Tibial artery (tissue), 4 donors: ENCODE results near the gene CACNA1D.

Source experiments
- DNase-seq, 2 donors: peaks; one replicate each; pipeline ENCODE4 v3.0.0-alpha.2; 2019
- H3K27ac ChIP-seq, 2 donors: fragments of 200-600 bp; sonication (generic) in 1 of 2; 1 replicate in 1 of 2; 2 replicates in 1 of 2; pipeline ENCODE4 v1.5.1; 2018 to 2019; ENCODE audit warnings: mild to moderate bottlenecking in 1 of 2
- H3K27me3 ChIP-seq, 2 donors: fragments of 200-600 bp; sonication (generic) in 1 of 2; one replicate each; pipeline versions ENCODE4 v1.5.1 to v1.6.0; 2016 to 2019
- H3K36me3 ChIP-seq, 3 donors: fragments of 200-600 bp; sonication (generic) in 2 of 3; one replicate each; pipeline ENCODE4 v1.5.1; 2016 to 2019; ENCODE audit warnings: mild to moderate bottlenecking in 2 of 3
- H3K4me1 ChIP-seq, 4 donors: fragments of 200-600 bp; sonication (generic) in 2 of 4; 1 replicate in 3 of 4; 2 replicates in 1 of 4; pipeline ENCODE4 v1.5.1; 2016 to 2019
- H3K4me3 ChIP-seq, 2 donors: fragments of 200-600 bp; sonication (generic) in 1 of 2; 1 replicate in 1 of 2; 2 replicates in 1 of 2; pipeline ENCODE4 v1.5.1; 2018 to 2019; ENCODE audit warnings: mild to moderate bottlenecking in 2 of 2
- H3K9me3 ChIP-seq, 3 donors: fragments of 200-600 bp; sonication (generic) in 1 of 3; one replicate each; pipeline ENCODE4 v1.5.1; 2016 to 2019
- CTCF ChIP-seq, 2 experiments: fragments of 200-600 bp in 1 of 2; fragments of 450-650 bp in 1 of 2; IDR thresholded peaks; one replicate each; pipeline ENCODE4 v1.5.1; 2017 to 2019; ENCODE audit warnings: antibody characterized with exemption in 2 of 2, mild to moderate bottlenecking in 1 of 2, moderate library complexity in 1 of 2
- intact Hi-C: fragments of 100-400 bp; cut with DNase I; formaldehyde crosslinking; loops from one replicate; pipeline ENCODE4 v1.15.0; 2023; ENCODE audit warnings: low total_unique reads

CACNA1D gene

GRCh38 chr3:53715815-53716483 is 221.5 kb downstream of the CACNA1D start:
- no peaks in the 10 kb centered on the region for H3K9me3 ChIP-seq
- H3K27ac ChIP-seq = no peak overlapping the region
- H3K4me1 ChIP-seq = no peaks in the 10 kb centered on the region
- DNase-seq = no peak
- H3K27me3 ChIP-seq = no peaks in the 10 kb centered on the region
- H3K36me3 ChIP-seq = no peaks in the 10 kb centered on the region
- no peak for TF ChIP-seq CTCF (IDR thresholded peaks at IDR 0.05)
- H3K4me3 ChIP-seq = no peak overlapping the region
- intact Hi-C loops = no loop called here

GRCh38 chr3:53716998-53717397 is 222.6 kb downstream of the CACNA1D start:
- no peak for DNase-seq
- H3K27ac ChIP-seq = no peak overlapping the region
- TF ChIP-seq CTCF (IDR thresholded peaks at IDR 0.05) = no peak
- H3K36me3 ChIP-seq = no peaks in the 10 kb centered on the region
- intact Hi-C loops = no loop called here
- H3K27me3 ChIP-seq = no peaks in the 10 kb centered on the region
- H3K9me3 ChIP-seq = no peaks in the 10 kb centered on the region
- no peaks in the 10 kb centered on the region for H3K4me1 ChIP-seq
- H3K4me3 ChIP-seq = no peak overlapping the region

- H3K4me3 ChIP-seq = no peak overlapping the region
- no peak for TF ChIP-seq CTCF (IDR thresholded peaks at IDR 0.05)
- DNase-seq = no peak
- no peaks in the 10 kb centered on the region for H3K36me3 ChIP-seq
- intact Hi-C loops = no loop called here
- no peaks in the 10 kb centered on the region for H3K27me3 ChIP-seq
- H3K9me3 ChIP-seq = no peaks in the 10 kb centered on the region
- H3K27ac ChIP-seq = no peak overlapping the region
- H3K4me1 ChIP-seq = no peaks in the 10 kb centered on the region
These were observed 224.1 kb downstream of the CACNA1D start for GRCh38 chr3:53718462-53718861.

- no peak for DNase-seq
- Histone ChIP-seq H3K4me1 (no peaks in the 10 kb centered on the region), H3K9me3 (no peaks in the 10 kb centered on the region), H3K4me3 (no peak overlapping the region), H3K27me3 (peaks cover 0 to 2% of the 10 kb centered on the region in 2 donors), H3K27ac (no peak overlapping the region), H3K36me3 (no peaks in the 10 kb centered on the region)
- TF ChIP-seq CTCF (IDR thresholded peaks at IDR 0.05) = no peak
- intact Hi-C loops = no loop called here
These were observed 225.4 kb downstream of the CACNA1D start for GRCh38 chr3:53719796-53720195.

GRCh38 chr3:53721187-53722119 is 227.0 kb downstream of the CACNA1D start:
- no peak overlapping the region for H3K4me3 ChIP-seq
- no peak for TF ChIP-seq CTCF (IDR thresholded peaks at IDR 0.05)
- H3K27me3 ChIP-seq = peaks cover 0 to 12% of the 10 kb centered on the region in 2 donors
- H3K36me3 ChIP-seq = no peaks in the 10 kb centered on the region
- no peaks in the 10 kb centered on the region for H3K9me3 ChIP-seq
- intact Hi-C loops = no loop called here
- DNase-seq = no peak
- H3K4me1 ChIP-seq = no peaks in the 10 kb centered on the region
- H3K27ac ChIP-seq = no peak overlapping the region
